ENCODE data around the gene ABCC6.
"Not testable (repeated sequence)": the region's sequence is repeated elsewhere in the genome, so short reads cannot be mapped to it uniquely, and the experiment has no call there.

- not testable (repeated sequence) for TF ChIP-seq CTCF (IDR thresholded peaks at IDR 0.05 in 4 of 5, conservative IDR thresholded peaks at IDR 0.05 in 1 of 5); POLR2A (IDR thresholded peaks at IDR 0.05)
Observed at GRCh38 chr16:16249621-16250330, 26.5 kb upstream of the ABCC6 start.
